Measurements from ENCODE around the gene INPP5A.
"Not testable (repeated sequence)": the region's sequence is repeated elsewhere in the genome, so short reads cannot be mapped to it uniquely, and the experiment has no call there.

INPP5A gene

DNA sequence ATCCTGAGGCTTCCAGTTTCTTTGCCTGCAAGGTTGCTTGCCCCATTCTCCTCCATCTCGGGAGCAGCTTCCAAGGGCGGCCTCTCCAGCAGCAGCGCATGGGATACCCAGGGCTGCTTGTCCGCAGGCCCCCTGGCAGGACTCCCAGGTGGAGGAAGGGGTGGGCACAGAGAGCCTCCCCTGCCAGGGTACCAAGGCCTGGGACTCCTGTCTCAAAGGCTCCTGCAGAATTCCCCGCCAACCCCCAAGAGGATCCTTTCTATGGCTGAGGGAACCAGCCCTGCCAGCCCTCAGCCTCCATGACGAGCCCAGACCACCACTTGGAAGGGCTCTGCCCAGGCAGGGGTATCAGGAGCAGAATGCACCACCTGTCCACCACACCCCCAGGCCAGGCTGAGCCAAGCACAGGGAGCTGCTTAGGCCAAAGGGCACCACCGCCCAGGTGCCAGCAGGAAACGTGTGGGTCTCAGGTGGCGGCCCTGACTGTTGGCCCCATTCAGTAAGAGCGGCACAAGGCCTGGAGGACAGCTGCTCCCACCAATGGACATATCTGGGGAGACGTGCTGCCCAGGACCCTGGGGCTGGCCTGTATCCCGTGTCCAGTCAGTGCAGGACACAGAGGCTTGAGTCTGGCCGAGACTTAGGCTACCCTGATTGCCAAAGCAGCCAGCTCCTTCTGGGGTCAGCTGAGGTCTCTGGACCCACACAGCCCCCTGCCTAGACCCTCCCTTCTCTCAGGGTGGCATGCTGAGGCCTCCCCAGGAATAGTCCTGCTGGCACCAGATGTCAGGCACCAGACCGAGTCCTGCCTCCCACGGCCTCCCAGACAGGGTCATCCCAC is 33.8 kb upstream of the INPP5A start:
- DNase-seq = no peak

DNA sequence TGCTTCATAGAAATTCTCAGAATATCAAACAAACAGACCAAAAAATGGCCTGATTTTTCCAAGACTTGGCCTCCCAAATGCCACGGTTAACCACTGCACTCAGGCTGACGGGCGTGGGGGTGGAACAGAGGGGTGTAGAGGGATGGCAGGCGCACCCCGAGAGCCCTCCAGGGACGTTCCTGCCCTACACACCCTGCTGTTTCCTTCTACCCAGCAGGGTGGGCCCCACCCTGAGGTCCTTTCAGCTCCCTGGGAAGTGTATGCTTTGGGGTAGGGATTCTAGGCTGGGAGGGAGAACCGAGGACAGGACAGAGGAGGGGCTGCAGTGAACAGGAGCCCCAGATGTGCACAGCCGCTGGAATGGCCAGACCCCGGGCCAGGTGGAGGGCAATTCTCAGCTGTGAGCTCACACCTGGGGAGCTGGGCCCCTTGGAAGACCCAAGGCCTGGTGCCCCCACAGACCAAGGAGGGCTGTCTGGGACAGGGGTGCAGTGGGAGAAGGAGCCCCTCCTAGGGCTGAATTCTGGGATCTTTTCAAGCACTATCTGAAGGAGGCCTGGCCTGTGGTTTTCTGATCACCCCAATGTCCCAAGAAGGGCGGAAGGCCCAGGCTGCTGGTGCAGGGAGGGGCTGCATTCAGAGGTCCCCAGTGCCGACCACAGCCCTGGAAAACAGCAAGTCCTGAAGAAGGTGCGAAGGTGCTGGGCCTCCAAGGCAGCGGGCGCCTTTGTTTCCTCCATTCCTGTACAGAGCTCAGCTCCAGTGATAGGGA is 32.9 kb upstream of the INPP5A start:
- DNase-seq = no peak

DNA sequence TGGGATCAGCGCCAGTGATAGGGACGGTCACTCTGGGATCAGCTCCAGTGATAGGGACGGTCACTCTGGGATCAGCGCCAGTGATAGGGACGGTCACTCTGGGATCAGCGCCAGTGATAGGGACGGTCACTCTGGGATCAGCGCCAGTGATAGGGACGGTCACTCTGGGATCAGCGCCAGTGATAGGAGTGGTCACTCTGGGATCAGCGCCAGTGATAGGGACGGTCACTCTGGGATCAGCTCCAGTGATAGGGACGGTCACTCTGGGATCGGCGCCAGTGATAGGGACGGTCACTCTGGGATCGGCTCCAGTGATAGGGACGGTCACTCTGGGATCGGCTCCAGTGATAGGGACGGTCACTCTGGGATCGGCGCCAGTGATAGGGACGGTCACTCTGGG is 32.0 kb upstream of the INPP5A start:
- not testable (repeated sequence) for DNase-seq

GRCh38 chr10:132506711-132507408 is 30.7 kb upstream of the INPP5A start:
- DNase-seq = no peak

DNA sequence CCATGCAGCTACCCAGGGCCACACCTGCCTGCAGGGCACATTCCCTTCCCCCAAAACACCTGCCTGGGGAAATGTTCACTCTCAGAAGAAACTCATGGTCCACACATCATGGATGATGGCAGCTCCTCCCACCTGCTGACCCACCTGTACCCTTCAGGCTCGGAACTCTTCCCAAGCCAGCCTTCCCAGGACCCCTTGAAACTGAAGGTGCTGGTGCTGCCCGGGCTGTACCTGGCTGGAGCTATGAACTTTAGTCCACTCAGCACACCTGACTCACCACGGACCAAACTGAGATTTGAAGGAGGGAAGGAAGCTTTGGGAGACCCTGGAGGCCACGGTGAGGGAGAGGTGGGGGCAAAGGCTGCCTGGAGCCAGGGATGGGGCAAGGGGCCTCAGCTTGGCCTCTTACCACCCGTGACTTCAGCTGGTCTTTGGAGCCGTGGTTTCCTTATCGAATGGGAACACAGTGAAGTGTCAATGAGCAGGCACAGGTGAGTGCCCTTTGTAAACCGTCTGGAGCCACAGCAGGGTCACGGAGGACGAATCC is 30.1 kb upstream of the INPP5A start:
- DNase-seq = no peak

- DNase-seq = no peak
Observed at GRCh38 chr10:132507956-132508490, 29.6 kb upstream of the INPP5A start.

DNA sequence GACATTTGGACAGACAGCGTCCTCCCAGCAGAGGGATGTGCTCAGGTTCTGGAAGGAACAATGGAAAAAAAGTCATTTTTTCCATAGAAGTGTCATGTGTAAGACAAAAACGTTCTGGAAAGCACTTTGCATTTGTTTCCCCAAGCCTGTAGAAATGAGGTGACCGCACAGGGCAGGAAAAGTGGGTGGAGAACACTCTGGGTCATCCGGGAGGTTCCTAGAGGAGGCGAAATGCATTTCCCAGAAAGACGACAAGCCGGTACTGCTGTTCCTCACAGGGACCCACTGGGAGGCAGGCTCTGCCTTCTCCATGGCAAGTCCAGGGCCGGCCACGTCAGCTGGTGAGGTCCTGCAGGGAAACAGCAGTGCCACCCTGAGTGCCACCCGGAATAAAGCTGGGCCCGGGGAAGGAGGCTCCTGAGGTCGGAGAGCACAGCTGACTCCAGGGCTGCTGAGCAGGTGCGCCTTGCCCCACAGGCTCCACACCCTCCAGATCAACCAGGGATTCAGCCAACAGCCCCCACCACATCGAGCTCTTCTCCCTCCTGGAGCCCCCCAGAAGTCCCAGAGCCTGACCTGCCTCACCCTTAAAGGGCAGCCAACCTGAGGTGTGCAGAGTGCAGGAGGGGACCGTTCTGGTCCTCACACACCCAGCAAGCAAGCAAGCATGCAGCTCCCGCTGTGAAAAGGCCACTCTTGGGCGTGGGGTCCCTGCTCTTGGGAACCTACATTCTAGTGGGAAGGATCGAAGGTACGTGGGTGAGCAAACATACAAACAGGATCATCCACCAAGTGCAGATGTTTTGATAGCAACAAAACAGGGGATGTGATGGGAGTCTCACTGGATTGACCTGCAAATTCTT is 28.8 kb upstream of the INPP5A start:
- no peak for DNase-seq

DNA sequence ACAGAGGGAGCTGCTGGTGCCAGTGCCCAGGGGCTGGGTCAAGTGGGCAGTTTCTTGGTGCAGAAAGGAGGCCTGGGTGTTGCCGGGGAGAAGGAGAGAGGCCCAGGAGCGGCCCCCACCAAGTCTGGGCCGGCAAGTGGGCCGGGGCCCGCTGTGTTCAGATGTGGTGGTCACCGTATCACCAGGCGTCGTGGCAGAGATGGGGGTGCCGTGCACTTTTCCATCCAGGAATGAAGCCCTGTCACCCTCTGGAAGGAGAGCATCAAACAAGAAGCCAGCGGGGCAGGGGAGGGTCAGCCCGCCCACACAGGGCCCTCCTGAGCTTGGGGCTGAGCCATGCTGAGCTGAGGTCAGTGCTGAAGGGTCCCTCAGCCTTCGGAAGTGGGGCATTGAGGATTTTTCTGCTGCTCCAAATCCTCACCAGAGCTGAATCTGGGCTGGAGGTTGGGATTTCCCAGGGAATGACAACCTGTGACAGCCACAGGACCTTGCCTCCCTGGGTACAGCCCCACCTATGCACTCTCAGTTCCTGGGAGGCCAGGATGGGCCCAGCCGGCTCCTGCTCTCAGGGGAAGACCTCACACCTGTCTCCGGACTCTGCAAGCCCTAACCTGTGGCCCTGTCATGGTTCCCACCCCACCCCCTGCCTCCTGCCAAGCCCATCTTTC is 27.9 kb upstream of the INPP5A start:
- no peak for DNase-seq

- DNase-seq = no peak
Observed at GRCh38 chr10:132510174-132510611, 27.4 kb upstream of the INPP5A start.

- DNase-seq = no peak
Observed at GRCh38 chr10:132511121-132512051, 26.2 kb upstream of the INPP5A start.

GRCh38 chr10:132512052-132512442 is 25.5 kb upstream of the INPP5A start:
- no peak for DNase-seq

DNA sequence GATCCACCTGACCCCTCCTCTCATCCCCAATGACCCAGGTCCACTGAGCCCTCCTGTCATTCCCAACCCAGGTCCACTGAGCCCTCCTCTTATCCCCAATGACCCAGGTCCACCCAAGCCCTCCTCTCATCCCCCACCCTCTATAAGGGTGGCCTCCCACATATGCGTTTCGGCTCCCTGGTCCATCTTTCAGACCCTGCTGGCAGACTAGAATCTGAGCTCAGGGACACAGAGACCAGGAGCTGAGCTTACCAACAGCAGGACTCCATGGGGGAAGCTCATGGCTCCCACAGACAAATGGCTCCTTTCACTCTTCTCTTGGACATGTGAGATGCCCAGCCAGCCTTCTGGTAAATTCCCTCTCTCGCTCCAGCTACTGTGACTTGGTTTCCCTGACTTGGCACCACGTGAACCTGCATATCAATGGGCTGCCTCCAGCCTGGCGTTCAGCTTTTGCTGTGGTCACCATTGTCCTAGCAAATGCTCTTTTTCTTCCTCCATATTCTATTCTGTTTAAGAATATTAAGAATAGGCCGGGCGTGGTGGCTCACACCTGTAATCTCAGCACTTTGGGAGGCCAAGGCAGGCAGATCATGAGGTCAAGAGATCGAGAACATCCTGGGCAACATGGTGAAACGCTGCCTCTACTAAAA is 24.8 kb upstream of the INPP5A start:
- DNase-seq = no peak

- no peak for DNase-seq
Observed at GRCh38 chr10:132514821-132515520, 22.6 kb upstream of the INPP5A start.

GRCh38 chr10:132515811-132516726 is 21.5 kb upstream of the INPP5A start:
- DNase-seq = no peak

GRCh38 chr10:132516771-132517725 is 20.5 kb upstream of the INPP5A start:
- no peak for DNase-seq

- DNase-seq = no peak
Observed at GRCh38 chr10:132517951-132518521, 19.6 kb upstream of the INPP5A start.

Measured in NCI-H526 treated with DMSO at 0.1 percent for 48 hours (cell line).